Fibroblast of the aortic adventitia (primary cell): ENCODE results near the gene UBE2S. TPM values are rescaled to one million over a fixed set of nuclear protein-coding genes. Genes with fewer than 3 reads are reported as not detected.

Experiments used
- DNase-seq: peaks from one replicate; pipeline ENCODE4 v3.0.0-alpha.2; 2010; ENCODE audit warnings: low read depth
- H3K4me3 ChIP-seq: 2 replicates; pipeline ENCODE4 v1.5.1; 2011; ENCODE audit warnings: low read depth, mild to moderate bottlenecking, control low read depth, low read length, moderate library complexity
- total RNA-seq: library from RNA; depleted of rRNA; stranded (reverse); fragments of >200 nt; gene quantifications from 2 replicates; pipeline ENCODE4 v1.2.3, GENCODE V29; 2012; ENCODE audit warnings: low replicate concordance
- TF ChIP-seq, protein P1 (sequence below): IDR thresholded peaks from 2 replicates; pipeline ENCODE4 v1.5.1; 2011; ENCODE audit warnings: mild to moderate bottlenecking, low read length, control low read depth, inconsistent platforms; ENCODE audit not compliant: insufficient read depth

The UBE2S gene
- total RNA-seq, 1 donor, result 65.4 TPM

DNA sequence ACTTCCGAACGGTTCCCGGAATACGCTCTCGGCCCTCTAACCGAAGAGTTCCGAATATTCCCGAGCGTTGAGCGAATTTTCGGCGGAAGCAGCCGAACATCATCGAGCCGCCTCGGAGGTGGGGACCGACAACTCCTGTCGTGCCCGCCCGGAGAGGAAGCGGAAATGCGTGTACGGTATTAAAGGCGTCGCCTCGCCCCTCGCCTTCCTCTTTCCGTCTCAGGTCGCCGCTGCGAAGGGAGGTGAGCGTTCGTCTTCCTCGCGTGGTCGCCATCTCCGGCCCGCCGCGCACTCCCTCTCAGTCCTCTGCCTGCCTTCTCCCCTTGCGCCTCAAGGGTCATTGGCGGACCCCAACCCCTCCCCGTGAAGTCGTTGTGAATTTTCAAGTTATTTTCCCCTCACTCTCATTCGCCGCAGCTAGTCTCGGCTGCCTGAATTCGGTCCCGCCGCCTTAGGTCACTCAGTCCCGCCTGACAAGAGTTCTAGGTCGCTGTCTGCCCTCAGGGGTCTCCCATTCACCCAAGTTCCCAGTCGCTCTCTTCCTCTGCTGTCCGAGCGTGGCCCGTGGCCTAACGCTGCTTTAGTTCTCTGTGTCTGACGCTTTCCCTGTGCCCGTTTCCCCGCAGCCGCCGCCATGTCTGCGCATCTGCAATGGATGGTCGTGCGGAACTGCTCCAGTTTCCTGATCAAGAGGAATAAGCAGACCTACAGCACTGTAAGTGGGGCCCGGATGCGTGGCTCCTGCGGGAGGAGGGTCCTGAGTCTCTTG, 21.7 kb downstream of the UBE2S start, which contains the start of gene RPL28:
TSS of gene RPL28 (plus strand) at position 209 of the 769 bp plus-strand sequence. CDS start at position 635, 426 bp downstream.
- peak; percentile 98 for DNase-seq
- H3K4me3 ChIP-seq, result peak within 1 kb of the TSS; percentile 99
- TF ChIP-seq, protein P1, sequence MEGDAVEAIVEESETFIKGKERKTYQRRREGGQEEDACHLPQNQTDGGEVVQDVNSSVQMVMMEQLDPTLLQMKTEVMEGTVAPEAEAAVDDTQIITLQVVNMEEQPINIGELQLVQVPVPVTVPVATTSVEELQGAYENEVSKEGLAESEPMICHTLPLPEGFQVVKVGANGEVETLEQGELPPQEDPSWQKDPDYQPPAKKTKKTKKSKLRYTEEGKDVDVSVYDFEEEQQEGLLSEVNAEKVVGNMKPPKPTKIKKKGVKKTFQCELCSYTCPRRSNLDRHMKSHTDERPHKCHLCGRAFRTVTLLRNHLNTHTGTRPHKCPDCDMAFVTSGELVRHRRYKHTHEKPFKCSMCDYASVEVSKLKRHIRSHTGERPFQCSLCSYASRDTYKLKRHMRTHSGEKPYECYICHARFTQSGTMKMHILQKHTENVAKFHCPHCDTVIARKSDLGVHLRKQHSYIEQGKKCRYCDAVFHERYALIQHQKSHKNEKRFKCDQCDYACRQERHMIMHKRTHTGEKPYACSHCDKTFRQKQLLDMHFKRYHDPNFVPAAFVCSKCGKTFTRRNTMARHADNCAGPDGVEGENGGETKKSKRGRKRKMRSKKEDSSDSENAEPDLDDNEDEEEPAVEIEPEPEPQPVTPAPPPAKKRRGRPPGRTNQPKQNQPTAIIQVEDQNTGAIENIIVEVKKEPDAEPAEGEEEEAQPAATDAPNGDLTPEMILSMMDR, result no peak

DNA sequence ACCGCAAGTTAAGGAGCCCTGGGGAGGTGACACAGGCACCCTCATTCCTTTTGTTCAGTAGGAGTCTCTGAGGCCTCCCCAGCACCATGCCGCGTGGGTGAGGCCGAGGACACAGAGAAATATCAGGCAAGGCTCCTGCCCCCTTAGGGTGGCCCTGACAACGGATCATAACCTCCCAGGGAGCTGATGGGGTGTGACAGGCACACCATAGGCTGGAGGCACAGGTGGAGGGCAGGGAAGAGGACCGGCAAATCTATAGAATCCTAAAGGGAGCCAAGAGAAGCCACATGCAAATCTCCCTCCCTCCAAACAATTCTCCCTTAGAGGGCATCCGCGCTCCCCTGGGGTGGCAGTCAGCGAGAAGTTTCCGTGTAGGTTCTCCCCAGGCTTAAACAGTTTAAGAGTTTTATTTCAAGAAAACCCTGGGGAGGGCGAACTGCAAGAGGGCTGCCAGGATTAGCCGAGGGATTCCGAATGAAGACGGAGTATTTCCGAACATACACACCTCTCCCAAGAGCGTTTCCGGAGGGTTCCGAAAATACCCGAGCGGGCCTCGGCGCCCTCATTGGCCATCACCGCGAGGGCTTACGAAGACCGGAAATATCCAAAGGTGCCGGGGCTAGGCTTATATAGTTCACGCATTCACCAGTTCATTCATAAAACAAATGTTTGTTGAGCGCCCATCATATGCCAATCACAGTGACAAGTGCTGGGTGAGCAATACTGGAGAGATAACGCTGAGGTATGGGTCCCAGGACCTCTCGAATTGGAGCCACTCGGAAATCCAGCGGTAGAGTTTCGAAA, 22.5 kb downstream of the UBE2S start:
- peak; percentile 97 for DNase-seq
- TF ChIP-seq, protein P1, result no peak

DNA sequence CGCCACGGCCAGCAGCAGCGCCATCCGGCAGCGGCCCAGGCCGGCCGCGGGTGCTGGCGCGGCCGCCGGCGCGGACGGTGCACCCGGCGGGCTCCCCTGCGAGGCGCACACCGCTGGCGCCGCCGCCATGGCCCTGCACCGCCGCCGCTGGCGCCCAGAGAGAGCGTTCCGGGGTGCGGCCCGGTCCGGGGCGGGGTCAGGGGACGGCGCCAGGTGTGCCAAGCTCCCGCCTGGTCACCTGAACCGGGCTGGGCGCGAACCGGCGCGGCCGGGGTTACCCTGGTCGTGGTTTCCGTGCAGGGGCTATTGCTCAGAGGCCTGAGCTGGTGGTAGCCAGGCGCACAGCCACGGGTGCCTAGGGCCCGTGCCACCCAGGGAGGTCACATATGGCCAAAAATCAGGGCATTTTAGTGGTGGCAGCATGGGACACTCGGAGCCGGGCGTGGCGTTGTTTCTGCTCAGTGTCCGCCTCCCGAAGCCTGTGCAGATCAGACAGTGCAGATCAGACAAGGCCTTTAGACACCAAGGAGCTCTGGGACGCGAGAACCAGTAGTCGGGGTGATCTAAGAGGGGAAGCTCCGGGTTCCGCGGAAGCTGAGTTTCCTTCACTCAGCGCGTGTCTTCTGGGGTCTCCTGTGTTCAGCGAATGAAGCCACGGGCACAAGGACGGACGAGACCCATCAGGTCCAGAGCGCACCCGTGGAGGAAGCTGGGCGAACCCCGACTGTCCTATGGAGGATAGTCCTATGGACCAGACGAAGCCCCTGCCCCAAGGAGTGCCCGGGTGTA, 23.3 kb downstream of the UBE2S start, which contains the start of gene TMEM238:
TSS of gene TMEM238 (minus strand) at position 162 of the 789 bp plus-strand sequence. CDS start at position 129, 33 bp downstream.
- DNase-seq, result no peak

More for the DNA sequence above, 22.5 kb downstream of the UBE2S start:
- H3K4me3 ChIP-seq, result peak overlapping the region; percentile 67

DNA sequence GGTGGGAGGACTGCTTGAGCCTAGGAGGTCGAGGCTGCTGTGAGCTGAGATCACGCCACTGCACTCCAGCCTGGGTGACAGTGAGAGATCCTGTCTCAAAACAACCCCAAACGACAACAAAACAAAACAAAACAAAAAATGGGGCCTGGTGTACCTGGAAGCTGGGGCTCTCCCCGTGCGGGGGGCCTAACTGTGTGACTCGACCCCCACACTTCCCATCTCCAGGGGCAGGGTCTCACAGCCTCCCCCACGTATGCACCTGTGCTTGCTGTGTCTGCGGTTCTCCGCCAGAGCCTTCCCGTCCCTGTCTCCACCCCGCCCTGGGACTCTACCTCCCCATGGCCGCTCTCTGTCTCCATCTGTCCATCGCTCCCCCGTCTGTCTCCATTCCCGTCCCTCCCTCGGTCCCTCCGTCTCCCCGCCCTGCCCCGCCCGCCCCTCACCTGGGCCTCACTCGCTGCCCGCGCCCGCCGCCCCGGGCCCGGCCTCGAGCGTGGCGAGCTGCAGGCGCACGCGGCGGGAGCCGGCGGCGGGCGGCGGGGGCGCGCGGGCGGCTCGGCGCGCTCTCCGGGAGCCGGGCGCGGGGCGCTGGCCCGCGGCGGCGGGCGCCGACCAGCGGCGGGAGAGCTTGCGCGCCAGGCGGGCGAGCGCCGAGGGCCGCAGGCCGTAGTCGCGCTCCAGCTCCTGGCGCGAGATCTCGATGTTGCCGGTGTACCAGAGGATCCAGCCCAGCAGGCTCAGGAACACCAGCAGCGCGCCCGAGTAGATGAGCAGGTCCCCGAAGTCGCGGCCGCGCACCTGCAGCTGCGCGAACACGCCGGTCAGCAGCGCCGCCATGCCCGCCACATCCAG, 24.1 kb downstream of the UBE2S start:
- TF ChIP-seq, protein P1, result peak; percentile 11
- peak overlapping the region; percentile 58 for H3K4me3 ChIP-seq
- DNase-seq, result peak; percentile 56

More for the DNA sequence above, 23.3 kb downstream of the UBE2S start, which contains the start of gene TMEM238:
- TF ChIP-seq, protein P1, result no peak
- peak within 1 kb of the TSS; percentile 59 for H3K4me3 ChIP-seq

DNA sequence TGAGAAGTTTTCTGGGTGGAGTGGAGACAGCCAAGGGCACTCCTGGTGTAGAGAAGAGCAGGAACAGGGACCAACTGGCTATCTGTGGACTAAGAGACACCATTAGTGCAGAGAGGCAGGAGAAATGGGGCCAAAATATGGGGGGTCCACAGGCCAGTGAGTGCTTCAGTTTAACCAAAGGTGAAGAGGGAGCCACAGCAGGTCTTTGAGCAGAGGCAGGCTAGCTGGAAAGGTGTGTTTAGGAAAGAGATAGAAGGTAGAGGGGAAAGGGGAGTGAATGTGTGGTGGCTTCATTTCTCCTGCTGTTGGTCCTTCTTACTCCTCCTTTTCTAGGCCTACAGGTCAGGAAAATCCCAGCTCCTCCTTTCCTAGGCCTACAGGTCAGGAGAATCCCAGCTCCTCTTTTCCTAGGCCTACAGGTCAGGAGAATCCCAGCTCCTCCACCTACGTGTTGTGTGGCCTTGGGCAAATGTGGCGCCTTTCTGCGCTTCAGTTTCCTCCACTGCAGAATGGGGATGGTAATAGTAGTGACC, 25.0 kb downstream of the UBE2S start:
- TF ChIP-seq, protein P1, result no peak
- DNase-seq, result no peak
- H3K4me3 ChIP-seq, result no peak overlapping the region
